Measurements from ENCODE around the gene TRDMT1.

DNA sequence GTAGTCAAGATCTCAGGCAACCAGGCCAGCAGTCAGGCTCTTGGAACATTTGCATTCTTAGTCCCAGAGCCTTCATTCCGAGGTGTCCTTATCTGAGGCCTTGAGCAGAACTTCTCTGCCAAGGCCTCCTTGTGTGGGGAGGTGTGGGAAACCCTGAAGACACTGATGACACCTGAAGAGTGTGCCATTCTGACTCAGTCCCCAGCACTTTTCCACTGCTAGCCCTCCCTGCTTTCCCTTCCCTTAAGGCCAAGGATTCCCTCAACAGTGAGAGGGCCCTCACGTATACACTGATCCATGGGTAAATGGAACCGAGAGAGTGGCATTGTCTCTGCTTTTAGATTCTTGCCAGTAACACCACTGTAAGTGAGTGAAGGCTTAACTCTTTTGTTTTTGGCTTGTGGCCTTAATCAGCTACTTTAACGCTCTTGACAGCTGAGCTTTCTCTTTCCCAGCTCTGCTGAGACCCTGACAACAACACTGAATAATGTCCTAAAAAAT lies 30.3 kb downstream of the TRDMT1 start:
- TF ChIP-seq, protein P1, sequence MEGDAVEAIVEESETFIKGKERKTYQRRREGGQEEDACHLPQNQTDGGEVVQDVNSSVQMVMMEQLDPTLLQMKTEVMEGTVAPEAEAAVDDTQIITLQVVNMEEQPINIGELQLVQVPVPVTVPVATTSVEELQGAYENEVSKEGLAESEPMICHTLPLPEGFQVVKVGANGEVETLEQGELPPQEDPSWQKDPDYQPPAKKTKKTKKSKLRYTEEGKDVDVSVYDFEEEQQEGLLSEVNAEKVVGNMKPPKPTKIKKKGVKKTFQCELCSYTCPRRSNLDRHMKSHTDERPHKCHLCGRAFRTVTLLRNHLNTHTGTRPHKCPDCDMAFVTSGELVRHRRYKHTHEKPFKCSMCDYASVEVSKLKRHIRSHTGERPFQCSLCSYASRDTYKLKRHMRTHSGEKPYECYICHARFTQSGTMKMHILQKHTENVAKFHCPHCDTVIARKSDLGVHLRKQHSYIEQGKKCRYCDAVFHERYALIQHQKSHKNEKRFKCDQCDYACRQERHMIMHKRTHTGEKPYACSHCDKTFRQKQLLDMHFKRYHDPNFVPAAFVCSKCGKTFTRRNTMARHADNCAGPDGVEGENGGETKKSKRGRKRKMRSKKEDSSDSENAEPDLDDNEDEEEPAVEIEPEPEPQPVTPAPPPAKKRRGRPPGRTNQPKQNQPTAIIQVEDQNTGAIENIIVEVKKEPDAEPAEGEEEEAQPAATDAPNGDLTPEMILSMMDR (IDR thresholded peaks at IDR 0.05): no peak
- TF ChIP-seq POLR2A (IDR thresholded peaks at IDR 0.05): no peak

Measured in thyroid gland (tissue), 4 donors.